Peyer's patch (tissue), 4 donors: Measurements from ENCODE around the gene CLEC20A.

Experiments used
- CTCF ChIP-seq, 6 experiments: fragments of 450-650 bp in 4 of 6; fragments of 200-600 bp in 2 of 6; sonication (generic) in 1 of 6; IDR thresholded peaks; one replicate each; pipeline ENCODE4 v1.5.1; 2017 to 2019; ENCODE audit warnings: antibody characterized with exemption in 6 of 6, mild to moderate bottlenecking in 3 of 6, moderate library complexity in 1 of 6
- POLR2A ChIP-seq, 2 donors: fragments of 450-650 bp; IDR thresholded peaks; one replicate each; pipeline ENCODE4 v1.5.1; 2017; ENCODE audit warnings: antibody characterized with exemption in 2 of 2, mild to moderate bottlenecking in 2 of 2, moderate library complexity in 2 of 2

GRCh38 chr1:178461701-178462100 is 35.1 kb downstream of the CLEC20A start:
- TF ChIP-seq CTCF (IDR thresholded peaks at IDR 0.05): no peak
- no peak for TF ChIP-seq POLR2A (IDR thresholded peaks at IDR 0.05)
